Sciatic nerve (tissue), 2 donors: ENCODE measurements around the gene PLEKHM3. TPM values are rescaled to one million over a fixed set of nuclear protein-coding genes. Genes with fewer than 3 reads are reported as not detected.
A peak's percentile ranks its signal among the peaks of the same experiment; 100 is the strongest.

Experiments used
- ATAC-seq: fragments of 200-7000 bp; cut with Tn5 transposase; one replicate; pipeline ENCODE4 v1.9.1; 2020; ENCODE audit warnings: mild to moderate bottlenecking, moderate library complexity
- DNase-seq: peaks from one replicate; pipeline ENCODE4 v3.0.0-alpha.2; 2020; ENCODE audit warnings: low spot score
- intact Hi-C: fragments of 100-400 bp; cut with DNase I; formaldehyde crosslinking; loops from one replicate; pipeline ENCODE4 v1.14.2; 2022
- total RNA-seq: library from RNA; stranded (reverse); fragmentation: NEBNext Ultra II Directional; extraction: Animal tissue kit (Norgen Biotek cat#: 25700); gene quantifications from one replicate; pipeline ENCODE4 v1.2.1, GENCODE V29; 2021
- donor health status: DM: no; HTN: no; CAD: no.
- donor health status: DM: no; HTN: no; CAD: no.

PLEKHM3 gene
- total RNA-seq, 1 donor from 2014 or later = 23.8 TPM

- intact Hi-C loops = no loop called here
- DNase-seq (no peak), ATAC-seq (no peak)
Measured at GRCh38 chr2:207847098-207847806, 178.1 kb downstream of the PLEKHM3 start.

DNA sequence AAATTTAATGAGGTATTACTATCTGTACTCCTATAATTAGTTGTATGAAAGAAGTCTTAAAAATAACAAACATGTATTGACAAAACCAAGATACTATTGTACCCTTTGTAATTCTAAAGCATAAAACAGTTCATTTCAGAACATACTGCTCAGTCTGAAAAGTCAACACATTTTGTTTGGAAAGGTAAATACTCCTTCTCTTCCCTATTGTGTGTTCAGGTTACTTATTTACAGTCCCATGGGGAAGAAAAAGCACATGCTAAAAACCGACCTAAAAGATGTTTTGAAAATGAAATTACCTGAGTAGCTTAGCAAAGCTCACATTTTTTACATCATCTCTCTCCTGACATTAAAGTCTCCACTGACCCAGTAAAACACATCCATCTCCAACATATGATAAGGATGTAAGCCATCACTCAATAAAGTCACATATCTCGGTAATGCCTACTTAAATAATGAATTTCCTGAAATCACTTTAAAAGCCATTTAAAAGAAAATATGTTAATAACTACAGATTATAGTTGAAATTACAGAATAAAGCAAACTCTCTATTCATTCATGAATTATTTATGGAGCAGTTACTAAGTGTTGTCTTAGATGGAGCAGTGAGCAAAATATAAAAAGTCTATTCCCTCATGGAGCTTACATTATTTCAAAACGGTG, 180.0 kb downstream of the PLEKHM3 start:
- intact Hi-C loops = no loop called here
- DNase-seq (no peak), ATAC-seq (no peak)

DNA sequence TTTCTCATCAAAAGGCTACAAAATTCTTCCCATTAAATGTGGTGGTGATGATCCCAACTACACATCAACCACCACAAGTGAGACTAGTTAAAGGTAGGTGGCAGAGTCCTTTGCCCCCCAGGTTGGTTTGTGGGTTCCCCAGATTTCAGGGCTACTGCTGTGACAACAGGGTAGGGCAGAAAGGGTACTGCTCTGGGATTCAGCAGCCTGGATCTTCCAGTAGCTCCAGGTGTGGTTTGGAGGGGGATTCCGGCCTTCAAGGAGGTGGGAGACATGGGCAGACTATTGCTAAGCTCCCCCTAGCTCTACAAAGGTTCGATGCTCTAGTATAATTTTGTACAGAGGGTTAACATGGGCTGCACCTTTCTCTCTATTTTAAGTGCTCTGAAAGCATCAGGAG, 180.7 kb downstream of the PLEKHM3 start:
- ATAC-seq (no peak), DNase-seq (no peak)
- intact Hi-C loops = no loop called here

- intact Hi-C loops = no loop called here
- no peak for ATAC-seq
- DNase-seq = no peak
Measured at GRCh38 chr2:207840101-207840500, 185.2 kb downstream of the PLEKHM3 start.

GRCh38 chr2:207839575-207839974, 185.8 kb downstream of the PLEKHM3 start:
- DNase-seq (no peak), ATAC-seq (no peak)
- intact Hi-C loops = no loop called here

DNA sequence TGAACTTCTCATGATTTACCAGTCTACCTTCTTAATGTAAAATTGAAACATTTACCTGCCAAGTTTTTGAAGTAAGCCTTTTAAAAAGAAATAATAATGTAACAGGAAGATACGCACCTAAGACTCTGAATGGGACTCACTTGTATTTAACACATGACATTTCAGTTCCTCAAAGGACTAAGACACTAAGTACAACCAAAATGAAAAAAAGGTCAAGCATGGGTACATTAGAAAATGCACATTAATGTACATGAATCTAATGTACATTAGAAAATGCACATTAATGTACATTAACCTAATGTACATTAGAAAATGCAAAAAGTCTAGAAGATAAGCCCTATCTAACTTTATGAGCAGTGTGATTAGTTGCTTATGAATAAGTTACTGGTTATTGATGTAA, 186.3 kb downstream of the PLEKHM3 start:
- no peak for DNase-seq
- ATAC-seq = no peak
- intact Hi-C loops = no loop called here

DNA sequence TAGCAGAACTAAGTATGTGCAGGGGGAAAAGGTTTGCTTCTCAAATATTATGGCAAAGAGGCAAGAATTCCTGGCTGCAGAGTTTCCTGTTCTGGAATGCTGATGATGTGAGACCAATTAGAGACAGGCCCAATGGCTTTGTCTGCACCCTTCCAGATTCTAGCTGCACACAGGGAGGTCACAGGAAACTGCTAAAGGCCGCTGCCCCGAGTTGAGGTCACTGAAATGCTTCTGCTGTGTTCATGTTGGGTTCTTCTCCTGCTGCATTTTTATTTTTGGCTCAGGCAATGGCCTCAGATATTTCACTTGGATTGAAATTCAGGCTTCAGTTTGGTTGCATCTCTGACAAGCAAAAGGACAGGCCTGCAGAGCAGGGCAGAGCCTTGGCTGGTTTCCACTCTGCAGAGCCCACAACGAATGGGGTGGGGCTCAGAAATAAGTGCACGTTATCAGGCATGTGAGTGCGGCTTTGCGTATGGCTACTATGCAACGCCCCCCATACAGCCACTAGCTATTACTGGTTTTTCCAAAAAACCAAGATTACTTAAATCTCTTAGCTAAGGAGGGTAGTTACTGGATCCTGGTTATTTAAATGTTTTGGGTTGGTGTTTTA, 188.7 kb downstream of the PLEKHM3 start:
- ATAC-seq (peak; percentile 63), DNase-seq (no peak)
- intact Hi-C loops = no loop called here

DNA sequence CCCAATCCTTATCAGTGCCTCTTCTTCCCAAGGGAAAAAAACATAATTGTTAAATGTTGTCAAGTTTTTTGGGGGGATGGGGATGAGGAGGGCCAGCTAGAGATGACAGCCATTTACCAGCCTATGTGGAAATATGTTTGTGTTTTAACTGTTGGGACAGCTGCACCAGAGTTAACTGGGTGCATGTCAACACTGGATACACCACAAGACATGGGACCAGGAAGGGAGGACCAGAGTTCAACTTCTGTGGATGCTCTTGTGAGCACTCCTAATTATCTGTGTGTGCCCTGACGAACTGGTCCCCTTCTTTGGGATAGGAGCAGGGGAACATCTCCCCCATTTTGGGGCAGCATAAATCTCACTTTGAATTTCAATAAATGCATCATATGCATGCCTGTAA, 189.5 kb downstream of the PLEKHM3 start:
- DNase-seq (no peak), ATAC-seq (no peak)
- intact Hi-C loops = no loop called here

- intact Hi-C loops = no loop called here
- DNase-seq (no peak), ATAC-seq (no peak)
Measured at GRCh38 chr2:207833251-207833751, 192.0 kb downstream of the PLEKHM3 start.

DNA sequence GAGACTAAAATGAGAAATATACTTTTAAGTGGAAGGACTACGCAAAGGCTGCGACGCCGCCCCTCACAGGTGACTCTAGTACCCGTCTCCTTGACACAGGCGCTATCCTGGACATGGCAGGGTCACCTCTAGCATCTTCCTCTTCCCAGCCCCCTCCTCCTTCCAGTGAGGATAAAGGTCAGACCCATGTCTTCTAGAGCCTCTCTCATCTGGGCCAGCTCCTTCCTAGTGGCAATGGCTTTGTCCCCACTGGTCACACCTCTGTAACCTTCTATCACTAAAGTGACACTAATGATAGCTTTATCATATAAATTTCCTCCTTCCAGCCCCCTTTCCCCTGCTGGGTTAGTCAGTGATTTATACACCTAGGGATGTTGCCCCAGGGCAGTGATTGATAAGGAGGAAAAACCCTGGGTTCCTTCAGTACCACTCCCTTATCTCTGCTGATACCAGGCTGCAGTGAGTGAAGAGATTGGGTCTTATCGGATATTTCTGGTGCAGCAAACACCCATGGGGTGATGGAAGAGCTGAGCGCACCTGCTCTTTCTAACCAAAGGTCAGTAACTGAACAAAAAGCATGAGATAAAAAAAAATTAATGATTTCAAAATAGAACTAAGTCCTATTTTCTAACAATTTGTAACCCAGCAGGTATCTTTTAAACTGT, 193.6 kb downstream of the PLEKHM3 start:
- ATAC-seq (no peak), DNase-seq (no peak)
- intact Hi-C loops = no loop called here

DNA sequence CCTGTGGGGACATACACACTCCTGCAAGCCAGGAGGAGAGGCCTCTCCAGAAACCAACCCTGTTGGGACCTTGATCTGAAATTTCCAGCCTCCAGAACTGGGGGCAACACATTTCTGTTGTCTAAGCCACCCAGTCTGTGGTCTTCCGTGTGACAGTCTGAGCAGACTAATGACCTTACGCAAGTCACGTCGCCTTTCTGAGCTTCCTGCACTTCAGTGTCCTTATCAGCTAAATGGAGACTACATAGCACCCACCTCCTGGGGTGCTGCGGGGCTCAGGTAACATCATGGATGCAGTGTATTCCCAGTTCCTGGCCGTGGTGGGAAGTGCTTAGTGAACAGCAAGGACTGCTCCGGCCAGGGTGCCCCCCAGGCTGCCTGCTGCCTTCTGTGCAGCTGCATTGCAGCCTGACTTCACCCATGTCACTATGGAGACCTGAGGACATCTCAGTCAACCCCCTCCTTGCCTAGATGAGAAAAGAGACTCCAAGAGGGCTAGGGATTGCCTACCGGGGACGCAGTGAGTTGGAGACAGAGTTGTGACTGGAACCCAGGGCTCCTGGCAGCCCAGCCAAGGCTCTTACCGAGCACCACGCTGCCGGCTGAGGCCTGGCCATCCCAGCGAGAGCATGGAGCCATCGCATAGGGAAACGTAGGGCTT, 194.4 kb downstream of the PLEKHM3 start:
- ATAC-seq (no peak), DNase-seq (no peak)
- intact Hi-C loops = no loop called here

- ATAC-seq (no peak), DNase-seq (no peak)
- intact Hi-C loops = no loop called here
Measured at GRCh38 chr2:207828361-207829057, 196.8 kb downstream of the PLEKHM3 start.

DNA sequence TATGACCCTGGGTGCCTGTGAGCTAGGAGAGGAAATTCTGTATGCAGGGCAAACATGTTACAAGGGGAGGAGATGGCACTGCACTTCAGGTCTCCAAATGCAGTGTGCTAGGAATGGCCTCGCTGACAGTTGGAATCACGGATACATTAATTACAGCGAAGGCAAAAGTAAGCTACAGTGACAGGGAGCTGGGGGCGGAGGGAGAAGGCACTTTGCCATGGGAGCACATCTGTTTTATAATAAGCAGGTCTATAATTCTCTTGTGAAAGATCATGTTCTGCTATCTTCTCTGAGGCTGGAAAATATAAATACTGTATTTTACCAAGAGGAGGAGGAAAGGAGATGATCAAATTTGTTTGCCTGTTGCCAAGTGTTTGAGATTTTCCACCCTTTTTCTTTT, 199.3 kb downstream of the PLEKHM3 start:
- DNase-seq (peak; percentile 18), ATAC-seq (no peak)
- intact Hi-C loops = no loop called here

DNA sequence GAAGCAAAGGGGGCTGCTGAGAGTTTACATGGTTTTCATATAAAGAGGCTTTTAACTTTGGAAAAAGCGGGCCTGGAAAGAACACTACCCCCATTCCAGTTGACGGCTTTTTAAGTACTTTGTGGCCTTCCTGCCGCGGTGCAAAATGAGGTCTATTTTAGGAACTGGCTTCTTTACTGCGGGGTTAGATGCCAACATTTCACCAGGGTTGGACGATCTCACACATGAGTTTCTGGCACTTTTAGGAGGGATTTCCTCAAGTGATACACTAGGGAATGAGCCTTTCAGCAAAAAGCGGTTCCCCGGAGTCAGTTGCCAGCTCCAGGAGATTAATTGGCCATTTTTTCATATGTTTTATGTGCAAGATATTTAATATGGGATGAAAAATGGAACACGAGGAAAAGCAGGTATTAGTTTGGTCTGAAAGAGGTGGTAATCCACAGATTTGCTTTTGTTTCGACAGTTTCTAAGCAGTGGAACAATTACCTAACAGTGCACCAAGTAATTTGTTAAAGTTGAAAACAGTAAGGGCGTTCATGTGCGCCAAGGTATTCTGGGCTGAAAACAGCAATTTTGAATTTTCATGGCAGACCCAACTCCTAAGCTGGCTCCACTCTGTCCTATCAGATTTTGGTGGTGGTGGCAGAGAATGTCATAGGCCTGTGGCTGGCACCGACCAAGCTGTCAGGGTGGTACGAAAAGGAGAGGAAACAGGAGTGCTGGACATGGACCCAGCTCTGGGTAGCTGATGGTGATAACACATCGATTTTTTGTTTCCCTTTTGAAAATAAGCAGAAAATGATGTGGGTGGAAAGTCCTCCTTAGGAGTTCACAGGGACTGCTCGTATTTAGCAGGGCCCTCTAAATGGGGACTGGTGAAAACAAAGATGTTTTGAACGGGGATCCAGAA, 200.0 kb downstream of the PLEKHM3 start:
- peak; percentile 12 for DNase-seq
- intact Hi-C loops = no loop called here

DNA sequence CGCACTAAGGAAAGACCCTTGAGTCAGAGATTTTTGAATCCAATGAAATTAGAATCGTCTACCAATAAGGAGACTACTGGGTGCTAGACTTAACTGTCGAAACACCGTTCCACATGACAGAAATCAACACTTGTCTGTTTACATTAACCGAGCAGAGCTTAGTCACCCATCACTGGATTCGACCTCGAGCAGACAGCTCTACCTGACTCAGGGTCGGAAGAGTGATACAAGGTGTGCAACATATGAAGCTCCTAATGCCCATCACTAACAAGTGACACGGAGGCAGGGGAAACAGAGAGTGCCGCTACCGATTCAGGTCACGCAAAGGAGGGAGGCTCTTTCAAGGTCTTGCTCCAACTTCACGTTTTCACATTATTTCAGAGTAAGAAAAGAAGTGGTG, 201.5 kb downstream of the PLEKHM3 start:
- intact Hi-C loops = no loop called here
- ATAC-seq (no peak), DNase-seq (peak; percentile 22)

More for the DNA sequence above, 200.0 kb downstream of the PLEKHM3 start:
- ATAC-seq = no peak

- DNase-seq = peak; percentile 38
- intact Hi-C loops = no loop called here
- no peak for ATAC-seq
Measured at GRCh38 chr2:207819839-207820784, 205.2 kb downstream of the PLEKHM3 start.
